Tibial artery (tissue), 4 donors: ENCODE data around the gene TTR.

Source experiments
- DNase-seq, 2 donors: peaks; one replicate each; pipeline ENCODE4 v3.0.0-alpha.2; 2019
- H3K27ac ChIP-seq, 2 donors: fragments of 200-600 bp; sonication (generic) in 1 of 2; 1 replicate in 1 of 2; 2 replicates in 1 of 2; pipeline ENCODE4 v1.5.1; 2018 to 2019; ENCODE audit warnings: mild to moderate bottlenecking in 1 of 2
- H3K27me3 ChIP-seq, 2 donors: fragments of 200-600 bp; sonication (generic) in 1 of 2; one replicate each; pipeline versions ENCODE4 v1.5.1 to v1.6.0; 2016 to 2019
- H3K36me3 ChIP-seq, 3 donors: fragments of 200-600 bp; sonication (generic) in 2 of 3; one replicate each; pipeline ENCODE4 v1.5.1; 2016 to 2019; ENCODE audit warnings: mild to moderate bottlenecking in 2 of 3
- H3K4me1 ChIP-seq, 4 donors: fragments of 200-600 bp; sonication (generic) in 2 of 4; 1 replicate in 3 of 4; 2 replicates in 1 of 4; pipeline ENCODE4 v1.5.1; 2016 to 2019
- H3K4me3 ChIP-seq, 2 donors: fragments of 200-600 bp; sonication (generic) in 1 of 2; 1 replicate in 1 of 2; 2 replicates in 1 of 2; pipeline ENCODE4 v1.5.1; 2018 to 2019; ENCODE audit warnings: mild to moderate bottlenecking in 2 of 2
- H3K9me3 ChIP-seq, 3 donors: fragments of 200-600 bp; sonication (generic) in 1 of 3; one replicate each; pipeline ENCODE4 v1.5.1; 2016 to 2019
- CTCF ChIP-seq, 2 experiments: fragments of 200-600 bp in 1 of 2; fragments of 450-650 bp in 1 of 2; IDR thresholded peaks; one replicate each; pipeline ENCODE4 v1.5.1; 2017 to 2019; ENCODE audit warnings: antibody characterized with exemption in 2 of 2, mild to moderate bottlenecking in 1 of 2, moderate library complexity in 1 of 2
- intact Hi-C: fragments of 100-400 bp; cut with DNase I; formaldehyde crosslinking; loops from one replicate; pipeline ENCODE4 v1.15.0; 2023; ENCODE audit warnings: low total_unique reads

The TTR gene

GRCh38 chr18:31596081-31596872, 4.6 kb downstream of the TTR start:
- TF ChIP-seq CTCF (IDR thresholded peaks at IDR 0.05) = no peak
- Histone ChIP-seq H3K4me1 (no peaks in the 10 kb centered on the region), H3K9me3 (no peaks in the 10 kb centered on the region), H3K27me3 (no peaks in the 10 kb centered on the region), H3K36me3 (no peaks in the 10 kb centered on the region), H3K27ac (no peak overlapping the region), H3K4me3 (no peak overlapping the region)
- no peak for DNase-seq
- intact Hi-C loops = no loop called here

- H3K36me3 ChIP-seq = no peaks in the 10 kb centered on the region
- no peaks in the 10 kb centered on the region for H3K4me1 ChIP-seq
- no peaks in the 10 kb centered on the region for H3K9me3 ChIP-seq
- intact Hi-C loops = no loop called here
- DNase-seq = no peak
- TF ChIP-seq CTCF (IDR thresholded peaks at IDR 0.05) = no peak
- H3K27me3 ChIP-seq = no peaks in the 10 kb centered on the region
- H3K27ac ChIP-seq = no peak overlapping the region
- no peak overlapping the region for H3K4me3 ChIP-seq
Measured at GRCh38 chr18:31598021-31598805, 6.5 kb downstream of the TTR start.

GRCh38 chr18:31603315-31603714, 11.6 kb downstream of the TTR start:
- H3K4me1 ChIP-seq = no peaks in the 10 kb centered on the region
- TF ChIP-seq CTCF (IDR thresholded peaks at IDR 0.05) = no peak
- H3K9me3 ChIP-seq = no peaks in the 10 kb centered on the region
- no peak overlapping the region for H3K27ac ChIP-seq
- H3K36me3 ChIP-seq = no peaks in the 10 kb centered on the region
- intact Hi-C loops = no loop called here
- H3K4me3 ChIP-seq = no peak overlapping the region
- H3K27me3 ChIP-seq = no peaks in the 10 kb centered on the region
- no peak for DNase-seq

GRCh38 chr18:31606265-31606664, 14.6 kb downstream of the TTR start:
- intact Hi-C loops = no loop called here
- no peak for DNase-seq
- Histone ChIP-seq H3K36me3 (no peaks in the 10 kb centered on the region), H3K9me3 (no peaks in the 10 kb centered on the region), H3K27me3 (no peaks in the 10 kb centered on the region), H3K4me1 (no peaks in the 10 kb centered on the region), H3K27ac (no peak overlapping the region), H3K4me3 (no peak overlapping the region)
- no peak for TF ChIP-seq CTCF (IDR thresholded peaks at IDR 0.05)

- intact Hi-C loops = no loop called here
- H3K27ac ChIP-seq = no peak overlapping the region
- no peak for DNase-seq
- H3K27me3 ChIP-seq = no peaks in the 10 kb centered on the region
- TF ChIP-seq CTCF (IDR thresholded peaks at IDR 0.05) = no peak
- H3K9me3 ChIP-seq = no peaks in the 10 kb centered on the region
- no peak overlapping the region for H3K4me3 ChIP-seq
- no peaks in the 10 kb centered on the region for H3K4me1 ChIP-seq
- no peaks in the 10 kb centered on the region for H3K36me3 ChIP-seq
Measured at GRCh38 chr18:31607384-31607783, 15.7 kb downstream of the TTR start.
